HUES48 (cell line): ENCODE data around the gene RNF150.

Experiments
- H3K27ac ChIP-seq: one replicate; pipeline ENCODE4 v1.7.0; 2013; ENCODE audit warnings: low read depth, low read length, inconsistent platforms
- H3K27me3 ChIP-seq: 2 replicates; pipeline ENCODE4 v1.6.1; 2013; ENCODE audit warnings: mild to moderate bottlenecking, low read length; ENCODE audit not compliant: control insufficient read depth, insufficient read depth
- H3K36me3 ChIP-seq: 2 replicates; pipeline ENCODE4 v1.6.1; 2013; ENCODE audit warnings: low read length; ENCODE audit not compliant: control insufficient read depth, insufficient read depth
- H3K4me1 ChIP-seq: 2 replicates; pipeline ENCODE4 v1.6.1; 2013; ENCODE audit warnings: mild to moderate bottlenecking, low read length; ENCODE audit not compliant: control insufficient read depth, insufficient read depth
- H3K4me3 ChIP-seq: 2 replicates; pipeline ENCODE4 v1.5.1; 2013; ENCODE audit warnings: mild to moderate bottlenecking, low read depth, low read length
- H3K9ac ChIP-seq: 2 replicates; pipeline ENCODE4 v1.6.1; 2013; ENCODE audit warnings: mild to moderate bottlenecking, low read depth, low read length, moderate library complexity
- H3K9me3 ChIP-seq: 2 replicates; pipeline ENCODE4 v1.6.1; 2013; ENCODE audit warnings: low read length; ENCODE audit not compliant: control insufficient read depth, insufficient read depth

RNF150 gene

GRCh38 chr4:141107927-141108326 lies 25.3 kb downstream of the RNF150 start:
- Histone ChIP-seq H3K9me3 (no peaks in the 10 kb centered on the region), H3K4me3 (no peak overlapping the region), H3K27ac (no peak overlapping the region), H3K4me1 (no peaks in the 10 kb centered on the region), H3K9ac (no peak overlapping the region), H3K27me3 (no peaks in the 10 kb centered on the region), H3K36me3 (no peaks in the 10 kb centered on the region)

- Histone ChIP-seq H3K9ac (no peak overlapping the region), H3K27me3 (no peaks in the 10 kb centered on the region), H3K4me1 (no peaks in the 10 kb centered on the region), H3K9me3 (no peaks in the 10 kb centered on the region), H3K27ac (no peak overlapping the region), H3K4me3 (no peak overlapping the region), H3K36me3 (no peaks in the 10 kb centered on the region)
These were observed 30.9 kb downstream of the RNF150 start for GRCh38 chr4:141102367-141102766.

- Histone ChIP-seq H3K4me1 (no peaks in the 10 kb centered on the region), H3K36me3 (no peaks in the 10 kb centered on the region), H3K27ac (no peak overlapping the region), H3K27me3 (no peaks in the 10 kb centered on the region), H3K9ac (no peak overlapping the region), H3K9me3 (no peaks in the 10 kb centered on the region), H3K4me3 (no peak overlapping the region)
These were observed 31.8 kb downstream of the RNF150 start for GRCh38 chr4:141101511-141101910.

- H3K36me3 ChIP-seq: no peaks in the 10 kb centered on the region
- no peaks in the 10 kb centered on the region for H3K9me3 ChIP-seq
- no peak overlapping the region for H3K9ac ChIP-seq
- no peaks in the 10 kb centered on the region for H3K4me1 ChIP-seq
- no peak overlapping the region for H3K4me3 ChIP-seq
- no peak overlapping the region for H3K27ac ChIP-seq
- H3K27me3 ChIP-seq: no peaks in the 10 kb centered on the region
These were observed 33.9 kb downstream of the RNF150 start for GRCh38 chr4:141099326-141099725.

- Histone ChIP-seq H3K27ac (no peak overlapping the region), H3K27me3 (no peaks in the 10 kb centered on the region), H3K9me3 (no peaks in the 10 kb centered on the region), H3K36me3 (no peaks in the 10 kb centered on the region), H3K4me3 (no peak overlapping the region), H3K9ac (no peak overlapping the region), H3K4me1 (no peaks in the 10 kb centered on the region)
These were observed 35.1 kb downstream of the RNF150 start for GRCh38 chr4:141098163-141098562.

GRCh38 chr4:141090473-141090872 lies 42.8 kb downstream of the RNF150 start:
- H3K27ac ChIP-seq: no peak overlapping the region

DNA sequence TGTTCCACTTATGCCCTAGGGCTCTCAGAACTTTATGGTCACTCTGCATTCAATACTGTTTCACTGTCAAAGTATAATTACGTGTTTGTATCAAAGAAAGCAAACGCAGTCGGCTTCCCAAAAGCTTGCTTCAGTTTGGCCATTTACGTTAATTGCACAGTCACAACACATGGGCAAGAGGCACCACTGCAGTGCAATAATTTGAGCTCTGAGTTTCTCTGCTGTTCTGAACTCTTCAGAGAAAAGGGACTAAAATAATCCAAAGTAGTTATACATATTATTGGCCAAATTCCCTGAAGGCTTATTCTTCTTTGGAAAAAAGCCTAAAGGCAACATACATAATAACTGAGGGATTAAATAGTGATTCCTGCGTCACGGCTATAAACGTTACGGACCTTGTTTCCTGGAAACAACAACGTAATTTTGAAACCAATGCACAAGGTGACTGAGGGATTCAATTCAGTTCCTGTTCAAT lies 51.3 kb downstream of the RNF150 start:
- Histone ChIP-seq H3K36me3 (no peaks in the 10 kb centered on the region), H3K4me1 (peaks cover 11% of the 10 kb centered on the region), H3K4me3 (no peak overlapping the region), H3K9ac (no peak overlapping the region), H3K27ac (no peak overlapping the region), H3K9me3 (no peaks in the 10 kb centered on the region), H3K27me3 (no peaks in the 10 kb centered on the region)

More at GRCh38 chr4:141090473-141090872, 42.8 kb downstream of the RNF150 start:
- Histone ChIP-seq H3K4me1 (no peaks in the 10 kb centered on the region), H3K36me3 (no peaks in the 10 kb centered on the region), H3K9ac (no peak overlapping the region), H3K27me3 (no peaks in the 10 kb centered on the region), H3K9me3 (no peaks in the 10 kb centered on the region), H3K4me3 (no peak overlapping the region)

GRCh38 chr4:141080668-141081067 lies 52.6 kb downstream of the RNF150 start:
- Histone ChIP-seq H3K27ac (no peak overlapping the region), H3K36me3 (no peaks in the 10 kb centered on the region), H3K4me3 (no peak overlapping the region), H3K27me3 (no peaks in the 10 kb centered on the region), H3K9ac (no peak overlapping the region), H3K9me3 (no peaks in the 10 kb centered on the region), H3K4me1 (peaks cover 11% of the 10 kb centered on the region)

- H3K27ac ChIP-seq: no peak overlapping the region
- H3K36me3 ChIP-seq: no peaks in the 10 kb centered on the region
- no peak overlapping the region for H3K4me3 ChIP-seq
- no peaks in the 10 kb centered on the region for H3K9me3 ChIP-seq
- H3K4me1 ChIP-seq: peaks cover 11% of the 10 kb centered on the region
- H3K9ac ChIP-seq: no peak overlapping the region
- H3K27me3 ChIP-seq: no peaks in the 10 kb centered on the region
These were observed 53.8 kb downstream of the RNF150 start for GRCh38 chr4:141079393-141079930.

GRCh38 chr4:141078871-141079270 lies 54.4 kb downstream of the RNF150 start:
- H3K9me3 ChIP-seq: no peaks in the 10 kb centered on the region
- no peaks in the 10 kb centered on the region for H3K27me3 ChIP-seq
- no peaks in the 10 kb centered on the region for H3K36me3 ChIP-seq
- no peak overlapping the region for H3K4me3 ChIP-seq
- peaks cover 11% of the 10 kb centered on the region for H3K4me1 ChIP-seq
- H3K9ac ChIP-seq: no peak overlapping the region
- H3K27ac ChIP-seq: no peak overlapping the region

DNA sequence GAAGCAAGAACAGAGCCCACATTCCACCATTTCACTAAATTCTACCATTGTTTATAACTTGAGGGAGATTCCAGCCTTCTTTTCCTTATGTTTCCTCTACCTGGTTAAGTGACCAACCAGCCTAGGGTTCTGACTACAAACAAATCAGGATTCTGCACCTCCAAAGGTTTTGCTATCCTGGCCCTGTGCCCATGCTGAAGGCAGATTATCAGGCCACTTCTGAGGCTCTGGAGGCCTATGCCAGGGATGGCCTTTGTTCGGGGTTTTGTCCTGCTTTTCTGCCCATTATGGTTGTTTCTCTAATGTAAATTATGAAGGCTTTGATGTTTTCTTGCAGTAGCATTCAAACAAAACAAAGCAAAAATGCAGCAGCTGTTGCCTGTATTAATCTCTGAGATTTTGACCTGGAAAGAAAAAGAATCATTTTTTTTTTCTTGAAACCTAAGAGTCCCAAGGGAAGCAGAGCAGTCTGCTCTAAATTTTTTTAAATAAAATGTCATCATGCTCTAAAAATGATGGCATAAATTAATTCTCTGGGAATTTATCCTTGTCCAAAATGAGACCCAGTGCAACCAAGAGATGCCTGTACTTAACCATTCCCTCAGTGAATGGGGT lies 55.6 kb downstream of the RNF150 start:
- no peak overlapping the region for H3K9ac ChIP-seq
- peaks cover 11% of the 10 kb centered on the region for H3K4me1 ChIP-seq
- H3K27me3 ChIP-seq: no peaks in the 10 kb centered on the region
- no peak overlapping the region for H3K27ac ChIP-seq
- no peak overlapping the region for H3K4me3 ChIP-seq
- no peaks in the 10 kb centered on the region for H3K36me3 ChIP-seq
- no peaks in the 10 kb centered on the region for H3K9me3 ChIP-seq
